ENCODE results near the gene NUDT1. TPM values are rescaled to one million over a fixed set of nuclear protein-coding genes. Genes with fewer than 3 reads are reported as not detected.

Gene NUDT1
- polyA plus RNA-seq (2011; rRNA removed): 19.3 and 22.0 TPM in 2 replicates
- 6.8 and 10.7 TPM in 2 replicates for polyA minus RNA-seq (2011; rRNA and poly(A)+ RNA removed)

- no peak for DNase-seq (ENCODE audit: low read depth)
- H3K27me3 ChIP-seq (ENCODE audit: control insufficient read depth, insufficient read depth, low read length): no peaks in the 10 kb centered on the region
- H3K36me3 ChIP-seq (ENCODE audit: control insufficient read depth, insufficient read depth, low read length): peaks cover 12% of the 10 kb centered on the region
- POLR2A ChIA-PET: no interaction called here
- no peak for TF ChIP-seq CTCF (IDR thresholded peaks at IDR 0.05; ENCODE audit: insufficient read depth, low read depth, low read length)
- CTCF ChIA-PET: interaction anchor here (0.8 to 1.2 kb wide), 2 partner anchors 76 to 106 kb away, joined by 4 to 5 read pairs; no protein-coding TSS in a partner anchor
- H3K4me3 ChIP-seq (ENCODE audit: low read depth, low read length): peak within 1 kb of the TSS; percentile 87
Observed at GRCh38 chr7:2241580-2242540, at the start of gene NUDT1, which contains the start of gene MRM2. NUDT1 (plus strand) TSS chr7:2242226; CDS start chr7:2244575, 2,349 bp downstream. MRM2 (minus strand) TSS chr7:2242205; CDS start chr7:2242169, 36 bp downstream.

GRCh38 chr7:2192831-2193534, 49.0 kb upstream of the NUDT1 start:
- H3K36me3 ChIP-seq (ENCODE audit: control insufficient read depth, insufficient read depth, low read length): peaks cover 6% of the 10 kb centered on the region
- CTCF ChIA-PET: interaction anchor here (2.2 kb wide), 1 partner anchor 11 kb away, joined by 5 read pairs; no protein-coding TSS in a partner anchor
- H3K4me3 ChIP-seq (ENCODE audit: low read depth, low read length): no peak overlapping the region
- POLR2A ChIA-PET: no interaction called here
- no peak for DNase-seq (ENCODE audit: low read depth)
- TF ChIP-seq CTCF (IDR thresholded peaks at IDR 0.05; ENCODE audit: insufficient read depth, low read depth, low read length): no peak
- no peaks in the 10 kb centered on the region for H3K27me3 ChIP-seq (ENCODE audit: control insufficient read depth, insufficient read depth, low read length)

- CTCF ChIA-PET: interaction anchor here (2.2 kb wide), 1 partner anchor 12 kb away, joined by 5 read pairs; no protein-coding TSS in a partner anchor
- no peak overlapping the region for H3K4me3 ChIP-seq (ENCODE audit: low read depth, low read length)
- no peak for TF ChIP-seq CTCF (IDR thresholded peaks at IDR 0.05; ENCODE audit: insufficient read depth, low read depth, low read length)
- peaks cover 8% of the 10 kb centered on the region for H3K36me3 ChIP-seq (ENCODE audit: control insufficient read depth, insufficient read depth, low read length)
- no peaks in the 10 kb centered on the region for H3K27me3 ChIP-seq (ENCODE audit: control insufficient read depth, insufficient read depth, low read length)
- no peak for DNase-seq (ENCODE audit: low read depth)
- POLR2A ChIA-PET: no interaction called here
Observed at GRCh38 chr7:2193575-2194305, 48.3 kb upstream of the NUDT1 start.

- no peaks in the 10 kb centered on the region for H3K27me3 ChIP-seq (ENCODE audit: control insufficient read depth, insufficient read depth, low read length)
- no peak for TF ChIP-seq CTCF (IDR thresholded peaks at IDR 0.05; ENCODE audit: insufficient read depth, low read depth, low read length)
- H3K4me3 ChIP-seq (ENCODE audit: low read depth, low read length): no peak overlapping the region
- peaks cover 10% of the 10 kb centered on the region for H3K36me3 ChIP-seq (ENCODE audit: control insufficient read depth, insufficient read depth, low read length)
- CTCF ChIA-PET: interaction anchor here (0.7 to 1.7 kb wide), 7 partner anchors 8 to 153 kb away, joined by 3 to 8 read pairs (median 3); no protein-coding TSS in a partner anchor
- no peak for DNase-seq (ENCODE audit: low read depth)
- POLR2A ChIA-PET: no interaction called here
Observed at GRCh38 chr7:2195400-2196246, 46.4 kb upstream of the NUDT1 start.
